ENCODE data around the gene USP25. TPM values are rescaled to one million over a fixed set of nuclear protein-coding genes. Genes with fewer than 3 reads are reported as not detected.

The USP25 gene
- total RNA-seq, 1 donor from 2014 or later: 49.9 TPM

- DNase-seq (ENCODE audit: extremely low spot score, unreplicated experiment): no peak
- H3K4me1 Mint-ChIP-seq (ENCODE audit: unreplicated experiment): no peaks in the 10 kb centered on the region
- TF ChIP-seq CTCF (conservative IDR thresholded peaks at IDR 0.05): no peak
- H3K4me3 Mint-ChIP-seq: no peak overlapping the region
- H3K27ac Mint-ChIP-seq: no peak overlapping the region
- peaks cover 11% of the 10 kb centered on the region for H3K36me3 Mint-ChIP-seq
- no peaks in the 10 kb centered on the region for H3K27me3 Mint-ChIP-seq
- no peaks in the 10 kb centered on the region for H3K9me3 Mint-ChIP-seq
Observed at GRCh38 chr21:15837645-15838044, 107.9 kb downstream of the USP25 start.

GRCh38 chr21:15839026-15839425 lies 109.2 kb downstream of the USP25 start:
- Mint-ChIP-seq H3K9me3 (no peaks in the 10 kb centered on the region), H3K27me3 (no peaks in the 10 kb centered on the region), H3K4me3 (no peak overlapping the region), H3K4me1 (ENCODE audit: unreplicated experiment) (no peaks in the 10 kb centered on the region), H3K36me3 (peaks cover 20% of the 10 kb centered on the region), H3K27ac (no peak overlapping the region)
- no peak for TF ChIP-seq CTCF (conservative IDR thresholded peaks at IDR 0.05)
- no peak for DNase-seq (ENCODE audit: extremely low spot score, unreplicated experiment)

- Mint-ChIP-seq H3K27ac (no peak overlapping the region), H3K4me3 (no peak overlapping the region), H3K4me1 (ENCODE audit: unreplicated experiment) (no peaks in the 10 kb centered on the region), H3K36me3 (peaks cover 17% of the 10 kb centered on the region), H3K27me3 (no peaks in the 10 kb centered on the region), H3K9me3 (no peaks in the 10 kb centered on the region)
- TF ChIP-seq CTCF (conservative IDR thresholded peaks at IDR 0.05): no peak
- DNase-seq (ENCODE audit: extremely low spot score, unreplicated experiment): no peak
Observed at GRCh38 chr21:15839601-15840000, 109.8 kb downstream of the USP25 start.

- Mint-ChIP-seq H3K4me1 (ENCODE audit: unreplicated experiment) (no peaks in the 10 kb centered on the region), H3K4me3 (no peak overlapping the region), H3K27ac (no peak overlapping the region), H3K27me3 (no peaks in the 10 kb centered on the region), H3K9me3 (no peaks in the 10 kb centered on the region), H3K36me3 (peaks cover 11% of the 10 kb centered on the region)
- no peak for TF ChIP-seq CTCF (conservative IDR thresholded peaks at IDR 0.05)
- DNase-seq (ENCODE audit: extremely low spot score, unreplicated experiment): no peak
Observed at GRCh38 chr21:15840406-15840805, 110.6 kb downstream of the USP25 start.

GRCh38 chr21:15841856-15842564 lies 112.2 kb downstream of the USP25 start:
- DNase-seq (ENCODE audit: extremely low spot score, unreplicated experiment): no peak
- no peak overlapping the region for H3K27ac Mint-ChIP-seq
- TF ChIP-seq CTCF (conservative IDR thresholded peaks at IDR 0.05): no peak
- no peaks in the 10 kb centered on the region for H3K4me1 Mint-ChIP-seq (ENCODE audit: unreplicated experiment)
- no peaks in the 10 kb centered on the region for H3K9me3 Mint-ChIP-seq
- H3K27me3 Mint-ChIP-seq: no peaks in the 10 kb centered on the region
- H3K4me3 Mint-ChIP-seq: no peak overlapping the region
- peaks cover 10% of the 10 kb centered on the region for H3K36me3 Mint-ChIP-seq

- no peaks in the 10 kb centered on the region for H3K27me3 Mint-ChIP-seq
- no peak for TF ChIP-seq CTCF (conservative IDR thresholded peaks at IDR 0.05)
- no peaks in the 10 kb centered on the region for H3K4me1 Mint-ChIP-seq (ENCODE audit: unreplicated experiment)
- DNase-seq (ENCODE audit: extremely low spot score, unreplicated experiment): no peak
- no peak overlapping the region for H3K4me3 Mint-ChIP-seq
- H3K9me3 Mint-ChIP-seq: no peaks in the 10 kb centered on the region
- H3K36me3 Mint-ChIP-seq: peaks cover 10% of the 10 kb centered on the region
- no peak overlapping the region for H3K27ac Mint-ChIP-seq
Observed at GRCh38 chr21:15842565-15842880, 112.7 kb downstream of the USP25 start.

Measured in type B pancreatic cell (in vitro differentiated cells).